IPS DF 6.9 (cell line): Measurements from ENCODE around the gene CLEC1B.

Source experiments
- DNase-seq: peaks from one replicate; pipeline ENCODE4 v3.0.0-alpha.2; 2013; ENCODE audit warnings: low read depth, low spot score
- H3K27ac ChIP-seq: one replicate; pipeline ENCODE4 v1.5.1; 2013; ENCODE audit warnings: low read length, control low read depth
- H3K27me3 ChIP-seq: 2 replicates; pipeline ENCODE4 v1.6.1; 2013; ENCODE audit warnings: mild to moderate bottlenecking, low read length; ENCODE audit not compliant: control insufficient read depth, insufficient read depth
- H3K36me3 ChIP-seq: 2 replicates; pipeline ENCODE4 v1.6.1; 2013; ENCODE audit warnings: low read length; ENCODE audit not compliant: control insufficient read depth, insufficient read depth
- H3K4me1 ChIP-seq: 2 replicates; pipeline ENCODE4 v1.6.1; 2013; ENCODE audit warnings: low read length; ENCODE audit not compliant: control insufficient read depth, insufficient read depth
- H3K4me3 ChIP-seq: 2 replicates; pipeline ENCODE4 v1.5.1; 2013; ENCODE audit warnings: mild to moderate bottlenecking, low read length
- H3K9me3 ChIP-seq: 2 replicates; pipeline ENCODE4 v1.6.1; 2013; ENCODE audit warnings: low read length, inconsistent platforms; ENCODE audit not compliant: control insufficient read depth, insufficient read depth
- WGBS: extraction: QIAGEN DNeasy Blood & Tissue Kit; methylation state at CpG from one replicate; pipeline ENCODE4 v1.1.7; 2013; ENCODE audit warnings: mixed read lengths, missing lambda C conversion rate; ENCODE audit not compliant: insufficient read length, insufficient coverage; 5-methylcytosine and 5-hydroxymethylcytosine counted together

CLEC1B gene

DNA sequence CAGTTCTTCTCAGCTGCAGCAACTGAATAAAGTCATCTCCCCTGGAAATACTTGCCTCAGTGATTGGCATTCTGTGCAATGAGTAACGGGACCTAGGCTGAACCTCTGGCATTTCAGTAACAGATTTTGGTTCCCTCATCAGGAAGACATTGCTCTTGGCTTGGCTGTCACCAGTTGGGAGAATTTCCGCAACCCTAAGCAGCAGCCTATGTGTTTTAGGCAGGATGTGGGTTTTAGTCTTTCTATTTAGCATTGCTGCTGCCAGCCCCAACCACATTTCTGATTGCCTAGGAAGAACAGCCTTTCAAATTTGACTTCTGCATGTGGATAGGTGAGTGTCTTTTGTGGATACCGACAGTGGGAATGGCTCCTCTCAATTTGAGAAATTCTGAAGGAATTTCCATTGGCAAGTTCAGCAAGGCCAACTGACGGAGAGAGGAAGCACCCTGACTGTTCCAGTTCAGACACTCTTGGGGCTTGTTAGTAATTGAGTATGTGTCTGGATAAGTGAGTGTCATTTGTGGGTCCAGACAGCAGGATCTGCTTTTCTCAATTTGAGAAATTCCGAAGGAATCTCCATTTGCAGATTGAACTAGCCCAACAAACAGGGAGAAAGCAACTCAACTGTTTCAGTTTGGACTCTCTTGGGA is 47.8 kb downstream of the CLEC1B start:
- Histone ChIP-seq H3K27me3 (no peaks in the 10 kb centered on the region), H3K4me1 (no peaks in the 10 kb centered on the region), H3K9me3 (no peaks in the 10 kb centered on the region), H3K36me3 (no peaks in the 10 kb centered on the region), H3K27ac (no peak overlapping the region), H3K4me3 (no peak overlapping the region)
- WGBS, result no CpG with 5 or more reads among the region's 5 CpGs
- no peak for DNase-seq

DNA sequence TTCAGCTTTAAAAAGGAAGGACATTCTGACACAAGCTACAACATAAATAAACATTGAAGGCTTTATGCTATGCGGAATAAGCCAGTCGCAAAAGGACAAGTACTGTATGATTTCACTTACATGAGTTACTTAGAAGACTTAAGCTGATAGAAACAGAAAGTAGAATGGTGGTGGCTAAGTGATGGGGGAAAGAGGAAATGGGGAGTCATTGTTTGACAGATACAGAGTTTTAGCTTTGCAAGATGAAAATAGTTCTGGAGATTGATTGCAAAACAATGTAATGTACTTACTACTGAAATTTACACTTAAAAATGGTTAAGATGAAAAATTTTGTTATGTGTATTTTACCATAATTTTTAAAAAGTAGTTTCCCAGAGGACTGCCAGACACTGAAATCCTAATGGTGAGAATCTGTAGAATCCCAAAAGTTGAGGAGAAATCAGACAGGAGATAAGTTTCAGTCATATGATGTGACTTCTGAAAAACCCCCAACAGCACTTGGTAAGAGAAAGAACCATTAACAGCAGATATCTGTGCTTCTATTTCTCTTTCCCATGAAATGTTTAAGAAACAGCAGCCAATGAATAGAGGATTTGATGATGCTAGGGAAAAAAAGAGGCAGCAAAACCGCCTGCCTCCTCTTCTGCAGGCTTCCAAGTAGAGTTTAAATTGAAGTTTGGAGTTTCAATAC is 50.2 kb downstream of the CLEC1B start:
- WGBS, result no CpG with 5 or more reads among the region's 3 CpGs
- no peaks in the 10 kb centered on the region for H3K9me3 ChIP-seq
- no peak overlapping the region for H3K27ac ChIP-seq
- DNase-seq, result no peak
- no peaks in the 10 kb centered on the region for H3K36me3 ChIP-seq
- H3K27me3 ChIP-seq, result no peaks in the 10 kb centered on the region
- no peaks in the 10 kb centered on the region for H3K4me1 ChIP-seq
- no peak overlapping the region for H3K4me3 ChIP-seq

- Histone ChIP-seq H3K4me3 (no peak overlapping the region), H3K4me1 (no peaks in the 10 kb centered on the region)
- no CpG with 5 or more reads among the region's 3 CpGs for WGBS
Observed at GRCh38 chr12:9947674-9948073, 51.2 kb downstream of the CLEC1B start.

DNA sequence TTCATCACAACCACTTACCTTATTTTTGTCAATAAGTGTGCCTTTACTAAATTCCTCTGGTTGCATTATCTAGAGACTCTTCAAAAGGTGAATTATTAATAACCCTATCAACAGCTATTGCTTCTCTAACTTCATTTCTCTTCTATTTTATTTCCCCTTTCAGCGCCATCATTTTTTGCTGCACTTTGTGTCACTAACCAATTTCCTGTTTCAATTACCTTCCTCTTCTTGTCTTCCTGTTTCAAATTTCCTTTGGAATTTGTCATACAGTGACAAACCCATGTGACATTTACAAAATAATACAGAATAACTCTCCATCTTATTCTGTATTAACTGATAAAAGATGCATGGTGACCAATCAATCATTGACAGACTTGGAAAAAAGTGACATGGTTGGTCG is 54.5 kb downstream of the CLEC1B start:
- Histone ChIP-seq H3K27me3 (no peaks in the 10 kb centered on the region), H3K27ac (no peak overlapping the region), H3K36me3 (no peaks in the 10 kb centered on the region), H3K4me3 (no peak overlapping the region), H3K9me3 (no peaks in the 10 kb centered on the region), H3K4me1 (no peaks in the 10 kb centered on the region)
- WGBS, result 100% methylated on average over 1 of the region's 2 CpGs
- DNase-seq, result no peak

More at GRCh38 chr12:9947674-9948073, 51.2 kb downstream of the CLEC1B start:
- DNase-seq, result no peak
- H3K27me3 ChIP-seq, result no peaks in the 10 kb centered on the region
- H3K36me3 ChIP-seq, result no peaks in the 10 kb centered on the region
- no peak overlapping the region for H3K27ac ChIP-seq
- H3K9me3 ChIP-seq, result no peaks in the 10 kb centered on the region

DNA sequence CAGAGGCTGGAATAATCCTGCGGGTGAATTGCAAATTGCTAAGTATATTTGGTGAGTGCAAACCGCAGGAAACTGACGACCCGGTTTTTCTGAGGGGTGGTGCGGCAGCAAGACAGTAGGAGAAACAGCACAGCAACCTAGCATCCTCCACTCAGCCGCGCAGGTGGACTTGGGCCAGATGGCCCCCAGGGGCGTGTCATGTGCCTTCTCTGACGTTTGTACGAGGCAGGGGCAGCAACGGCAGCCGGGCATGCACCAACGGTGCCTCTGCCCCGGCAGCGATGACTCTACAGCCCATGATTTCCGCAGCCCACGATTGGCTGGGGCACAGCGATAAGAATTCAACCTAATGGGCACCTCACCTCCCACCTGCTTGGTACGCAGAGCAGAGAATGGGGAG is 55.7 kb downstream of the CLEC1B start:
- no peak overlapping the region for H3K4me3 ChIP-seq

More for the DNA sequence above, 55.7 kb downstream of the CLEC1B start:
- H3K36me3 ChIP-seq, result no peaks in the 10 kb centered on the region
- no peaks in the 10 kb centered on the region for H3K9me3 ChIP-seq
- H3K27ac ChIP-seq, result no peak overlapping the region
- WGBS, result no CpG with 5 or more reads among the region's 19 CpGs
- no peaks in the 10 kb centered on the region for H3K4me1 ChIP-seq
- DNase-seq, result no peak
- H3K27me3 ChIP-seq, result no peaks in the 10 kb centered on the region
